Measurements from ENCODE around the gene ELANE.

Gene ELANE

GRCh38 chr19:808423-808775 lies 43.7 kb upstream of the ELANE start:
- Histone ChIP-seq H3K9me2 (replicated peaks; ENCODE audit: low read depth, low read length) (no peaks in the 10 kb centered on the region), H3K79me2 (ENCODE audit: insufficient read depth, low read length) (peaks cover 59% of the 10 kb centered on the region), H3K4me1 (ENCODE audit: insufficient read depth, low read length, poor library complexity, severe bottlenecking) (no peaks in the 10 kb centered on the region), H3K27me3 (ENCODE audit: insufficient read depth, low read length, poor library complexity, severe bottlenecking) (no peaks in the 10 kb centered on the region), H3K9me3 (ENCODE audit: insufficient read depth, low read depth, low read length) (no peaks in the 10 kb centered on the region), H3F3A (ENCODE audit: low read depth) (peaks cover 18% of the 10 kb centered on the region; the same call in 1 of the 2 replicates), H4K20me1 (ENCODE audit: insufficient read depth, low read length, poor library complexity, severe bottlenecking) (peaks cover 83% of the 10 kb centered on the region), H2AFZ (ENCODE audit: low read length) (no peak overlapping the region), H3K9ac (ENCODE audit: low read depth, low read length, poor library complexity, severe bottlenecking) (no peak overlapping the region), H3K36me3 (ENCODE audit: insufficient read depth, low read length) (peaks cover 91% of the 10 kb centered on the region; the same call in 1 of the 2 replicates), H3K4me3 (ENCODE audit: low read length, poor library complexity, severe bottlenecking) (no peak overlapping the region), H3K4me2 (ENCODE audit: low read depth, low read length, poor library complexity, severe bottlenecking) (no peak overlapping the region)
- TF ChIP-seq EZH2phosphoT487 (IDR thresholded peaks at IDR 0.05; ENCODE audit: borderline replicate concordance) = no peak
- TF ChIP-seq, protein P1, sequence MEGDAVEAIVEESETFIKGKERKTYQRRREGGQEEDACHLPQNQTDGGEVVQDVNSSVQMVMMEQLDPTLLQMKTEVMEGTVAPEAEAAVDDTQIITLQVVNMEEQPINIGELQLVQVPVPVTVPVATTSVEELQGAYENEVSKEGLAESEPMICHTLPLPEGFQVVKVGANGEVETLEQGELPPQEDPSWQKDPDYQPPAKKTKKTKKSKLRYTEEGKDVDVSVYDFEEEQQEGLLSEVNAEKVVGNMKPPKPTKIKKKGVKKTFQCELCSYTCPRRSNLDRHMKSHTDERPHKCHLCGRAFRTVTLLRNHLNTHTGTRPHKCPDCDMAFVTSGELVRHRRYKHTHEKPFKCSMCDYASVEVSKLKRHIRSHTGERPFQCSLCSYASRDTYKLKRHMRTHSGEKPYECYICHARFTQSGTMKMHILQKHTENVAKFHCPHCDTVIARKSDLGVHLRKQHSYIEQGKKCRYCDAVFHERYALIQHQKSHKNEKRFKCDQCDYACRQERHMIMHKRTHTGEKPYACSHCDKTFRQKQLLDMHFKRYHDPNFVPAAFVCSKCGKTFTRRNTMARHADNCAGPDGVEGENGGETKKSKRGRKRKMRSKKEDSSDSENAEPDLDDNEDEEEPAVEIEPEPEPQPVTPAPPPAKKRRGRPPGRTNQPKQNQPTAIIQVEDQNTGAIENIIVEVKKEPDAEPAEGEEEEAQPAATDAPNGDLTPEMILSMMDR (conservative IDR thresholded peaks at IDR 0.05; ENCODE audit: low read length) = no peak

GRCh38 chr19:810077-810855 lies 41.8 kb upstream of the ELANE start:
- H2AFZ ChIP-seq (ENCODE audit: low read length) = no peak overlapping the region
- H3K4me2 ChIP-seq (ENCODE audit: low read depth, low read length, poor library complexity, severe bottlenecking) = no peak overlapping the region
- TF ChIP-seq, protein P1 (conservative IDR thresholded peaks at IDR 0.05; ENCODE audit: low read length) = no peak
- no peak for TF ChIP-seq EZH2phosphoT487 (IDR thresholded peaks at IDR 0.05; ENCODE audit: borderline replicate concordance)
- peaks cover 40% of the 10 kb centered on the region for H3K79me2 ChIP-seq (ENCODE audit: insufficient read depth, low read length)
- peaks cover 78% of the 10 kb centered on the region; the same call in 1 of the 2 replicates for H3K36me3 ChIP-seq (ENCODE audit: insufficient read depth, low read length)
- H3K27me3 ChIP-seq (ENCODE audit: insufficient read depth, low read length, poor library complexity, severe bottlenecking) = no peaks in the 10 kb centered on the region
- H3F3A ChIP-seq (ENCODE audit: low read depth) = peaks cover 18% of the 10 kb centered on the region; the same call in 1 of the 2 replicates
- H3K4me3 ChIP-seq (ENCODE audit: low read length, poor library complexity, severe bottlenecking) = no peak overlapping the region
- H3K9me3 ChIP-seq (ENCODE audit: insufficient read depth, low read depth, low read length) = no peaks in the 10 kb centered on the region
- H3K9me2 ChIP-seq (replicated peaks; ENCODE audit: low read depth, low read length) = no peaks in the 10 kb centered on the region
- H3K4me1 ChIP-seq (ENCODE audit: insufficient read depth, low read length, poor library complexity, severe bottlenecking) = no peaks in the 10 kb centered on the region
- peaks cover 67% of the 10 kb centered on the region for H4K20me1 ChIP-seq (ENCODE audit: insufficient read depth, low read length, poor library complexity, severe bottlenecking)
- H3K9ac ChIP-seq (ENCODE audit: low read depth, low read length, poor library complexity, severe bottlenecking) = no peak overlapping the region

GRCh38 chr19:810883-811489 lies 41.1 kb upstream of the ELANE start:
- Histone ChIP-seq H3K9ac (ENCODE audit: low read depth, low read length, poor library complexity, severe bottlenecking) (no peak overlapping the region), H3K4me2 (ENCODE audit: low read depth, low read length, poor library complexity, severe bottlenecking) (no peak overlapping the region), H3K27me3 (ENCODE audit: insufficient read depth, low read length, poor library complexity, severe bottlenecking) (no peaks in the 10 kb centered on the region), H4K20me1 (ENCODE audit: insufficient read depth, low read length, poor library complexity, severe bottlenecking) (peaks cover 59% of the 10 kb centered on the region), H3K4me1 (ENCODE audit: insufficient read depth, low read length, poor library complexity, severe bottlenecking) (no peaks in the 10 kb centered on the region), H2AFZ (ENCODE audit: low read length) (no peak overlapping the region), H3F3A (ENCODE audit: low read depth) (peaks cover 18% of the 10 kb centered on the region; the same call in 1 of the 2 replicates), H3K4me3 (ENCODE audit: low read length, poor library complexity, severe bottlenecking) (no peak overlapping the region), H3K36me3 (ENCODE audit: insufficient read depth, low read length) (peaks cover 75% of the 10 kb centered on the region; the same call in 1 of the 2 replicates), H3K79me2 (ENCODE audit: insufficient read depth, low read length) (peaks cover 33% of the 10 kb centered on the region), H3K9me2 (replicated peaks; ENCODE audit: low read depth, low read length) (no peaks in the 10 kb centered on the region), H3K9me3 (ENCODE audit: insufficient read depth, low read depth, low read length) (no peaks in the 10 kb centered on the region)
- TF ChIP-seq EZH2phosphoT487 (IDR thresholded peaks at IDR 0.05; ENCODE audit: borderline replicate concordance) = no peak
- TF ChIP-seq, protein P1 (conservative IDR thresholded peaks at IDR 0.05; ENCODE audit: low read length) = no peak
